IgD-negative memory B cell (primary cell): ENCODE results near the gene PTGIS. TPM values are rescaled to one million over a fixed set of nuclear protein-coding genes. Genes with fewer than 3 reads are reported as not detected.

ENCODE experiments used
- H3K27ac Mint-ChIP-seq, 3 donors: one replicate each; pipeline ENCODE4 v1.8.0; 2020 to 2022; ENCODE audit warnings: mild to moderate bottlenecking in 3 of 3, mixed read lengths in 3 of 3, moderate library complexity in 1 of 3
- H3K27me3 Mint-ChIP-seq: one replicate; pipeline ENCODE4 v1.8.0; 2021; ENCODE audit warnings: mixed read lengths
- H3K36me3 Mint-ChIP-seq: one replicate; pipeline ENCODE4 v1.8.0; 2020; ENCODE audit warnings: mild to moderate bottlenecking, mixed read lengths
- H3K4me1 Mint-ChIP-seq, 3 donors: one replicate each; pipeline ENCODE4 v1.8.0; 2020 to 2022; ENCODE audit warnings: mixed read lengths in 3 of 3, mild to moderate bottlenecking in 1 of 3
- H3K4me3 Mint-ChIP-seq, 4 donors: one replicate each; pipeline ENCODE4 v1.8.0; 2020 to 2022; ENCODE audit warnings: mild to moderate bottlenecking in 4 of 4, mixed read lengths in 4 of 4, moderate library complexity in 3 of 4
- H3K9me3 Mint-ChIP-seq, 3 donors: one replicate each; pipeline ENCODE4 v1.8.0; 2020 to 2021; ENCODE audit warnings: mixed read lengths in 3 of 3, mild to moderate bottlenecking in 1 of 3
- polyA plus RNA-seq: library from polyadenylated mRNA; unstranded; fragments of 300-500 nt; fragmentation: Illumina TruSeq; gene quantifications from one replicate; pipeline ENCODE4 v1.2.3, GENCODE V29; 2021

Gene PTGIS
- polyA plus RNA-seq, 1 donor from 2014 or later: not detected

DNA sequence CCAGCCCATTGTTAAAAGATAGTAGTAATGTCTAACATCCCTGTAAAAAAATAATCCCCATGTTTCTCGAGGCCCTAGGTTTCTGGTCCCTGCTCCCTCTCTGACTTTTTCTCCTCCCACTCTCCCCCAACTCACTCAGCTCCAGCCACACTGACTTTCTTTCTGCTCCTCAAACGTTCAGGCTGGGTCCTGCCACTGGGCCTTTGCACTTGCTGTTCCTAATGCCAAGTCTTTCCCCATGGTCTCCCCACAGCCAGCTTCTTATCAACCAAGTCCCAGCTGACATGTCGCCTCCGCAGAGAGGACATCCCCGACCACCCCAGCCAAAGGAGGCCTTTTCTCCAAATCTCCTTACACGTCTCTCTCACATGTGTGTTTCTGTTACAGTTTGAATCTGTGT lies 21.8 kb upstream of the PTGIS start:
- H3K9me3 Mint-ChIP-seq: peaks cover 0 to 9% (median 9%) of the 10 kb centered on the region in 3 donors
- peaks cover 16% of the 10 kb centered on the region for H3K27me3 Mint-ChIP-seq
- H3K4me3 Mint-ChIP-seq: peak overlapping the region in 1 of 4 donors; percentile 79
- peaks cover 0 to 6% (median 5%) of the 10 kb centered on the region in 3 donors for H3K4me1 Mint-ChIP-seq
- H3K36me3 Mint-ChIP-seq: peaks cover 3% of the 10 kb centered on the region
- H3K27ac Mint-ChIP-seq: no peak overlapping the region

DNA sequence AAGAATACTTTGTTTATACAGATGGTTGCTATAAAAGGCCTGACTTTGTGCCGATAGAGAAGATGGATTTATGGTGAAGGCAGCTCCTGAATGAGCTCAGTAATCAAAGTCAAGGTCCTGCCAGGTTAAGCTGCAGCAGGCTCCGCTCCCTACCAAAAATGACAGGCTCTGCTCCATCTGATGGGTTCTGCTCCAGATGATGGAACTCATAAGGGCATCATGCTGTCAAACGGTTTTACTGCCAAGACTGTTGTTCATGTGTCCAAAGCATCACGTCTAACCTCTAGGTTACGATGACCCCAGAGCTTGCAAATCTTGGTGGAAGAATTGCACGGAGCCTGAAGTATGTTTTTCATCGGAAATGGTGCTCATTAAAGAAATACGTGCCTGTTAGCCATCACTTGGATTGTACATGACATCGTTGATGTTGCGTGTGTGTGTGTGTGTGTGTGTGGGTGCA lies 19.2 kb upstream of the PTGIS start:
- H3K27ac Mint-ChIP-seq: no peak overlapping the region
- peaks cover 0 to 6% (median 5%) of the 10 kb centered on the region in 3 donors for H3K4me1 Mint-ChIP-seq
- peaks cover 5% of the 10 kb centered on the region for H3K36me3 Mint-ChIP-seq
- H3K9me3 Mint-ChIP-seq: peaks cover 2 to 16% (median 14%) of the 10 kb centered on the region in 3 donors
- H3K4me3 Mint-ChIP-seq: no peak overlapping the region
- peaks cover 10% of the 10 kb centered on the region for H3K27me3 Mint-ChIP-seq

DNA sequence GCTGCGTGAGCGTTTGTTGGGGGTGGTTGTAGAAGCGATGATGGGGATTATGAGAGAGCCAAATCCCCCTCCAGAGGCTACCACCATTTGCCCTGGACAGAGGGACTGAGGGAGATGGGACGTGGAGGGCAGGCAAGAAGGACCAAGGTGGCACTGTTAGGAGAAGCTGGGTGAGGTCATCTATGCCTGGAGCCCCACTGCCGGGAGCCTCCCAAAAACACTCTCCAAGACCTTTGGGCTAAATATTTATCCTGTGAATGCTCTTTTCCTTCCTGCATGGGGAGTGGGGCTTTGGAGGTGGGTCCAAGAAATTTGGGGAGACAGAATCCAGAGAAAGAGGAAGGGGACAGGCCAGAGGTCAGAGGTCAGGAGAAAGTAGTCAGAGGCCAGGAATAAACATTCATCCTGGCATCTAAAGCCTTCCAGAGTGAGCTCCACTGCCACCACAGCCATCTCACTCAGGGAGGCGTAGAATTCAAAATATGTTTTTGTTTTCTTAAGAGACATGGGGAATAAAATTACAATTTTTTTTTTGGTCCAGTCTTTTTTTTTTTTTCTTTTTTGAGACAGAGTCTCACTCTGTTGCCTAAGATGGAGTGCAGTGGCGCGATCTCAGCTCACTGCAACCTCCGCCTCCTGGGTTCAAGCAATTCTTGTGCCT lies 17.8 kb upstream of the PTGIS start:
- H3K27ac Mint-ChIP-seq: no peak overlapping the region
- H3K27me3 Mint-ChIP-seq: peaks cover 12% of the 10 kb centered on the region
- H3K9me3 Mint-ChIP-seq: peaks cover 2 to 16% (median 16%) of the 10 kb centered on the region in 3 donors
- no peak overlapping the region for H3K4me3 Mint-ChIP-seq
- H3K4me1 Mint-ChIP-seq: peaks cover 0 to 6% (median 5%) of the 10 kb centered on the region in 3 donors
- peaks cover 5% of the 10 kb centered on the region for H3K36me3 Mint-ChIP-seq

DNA sequence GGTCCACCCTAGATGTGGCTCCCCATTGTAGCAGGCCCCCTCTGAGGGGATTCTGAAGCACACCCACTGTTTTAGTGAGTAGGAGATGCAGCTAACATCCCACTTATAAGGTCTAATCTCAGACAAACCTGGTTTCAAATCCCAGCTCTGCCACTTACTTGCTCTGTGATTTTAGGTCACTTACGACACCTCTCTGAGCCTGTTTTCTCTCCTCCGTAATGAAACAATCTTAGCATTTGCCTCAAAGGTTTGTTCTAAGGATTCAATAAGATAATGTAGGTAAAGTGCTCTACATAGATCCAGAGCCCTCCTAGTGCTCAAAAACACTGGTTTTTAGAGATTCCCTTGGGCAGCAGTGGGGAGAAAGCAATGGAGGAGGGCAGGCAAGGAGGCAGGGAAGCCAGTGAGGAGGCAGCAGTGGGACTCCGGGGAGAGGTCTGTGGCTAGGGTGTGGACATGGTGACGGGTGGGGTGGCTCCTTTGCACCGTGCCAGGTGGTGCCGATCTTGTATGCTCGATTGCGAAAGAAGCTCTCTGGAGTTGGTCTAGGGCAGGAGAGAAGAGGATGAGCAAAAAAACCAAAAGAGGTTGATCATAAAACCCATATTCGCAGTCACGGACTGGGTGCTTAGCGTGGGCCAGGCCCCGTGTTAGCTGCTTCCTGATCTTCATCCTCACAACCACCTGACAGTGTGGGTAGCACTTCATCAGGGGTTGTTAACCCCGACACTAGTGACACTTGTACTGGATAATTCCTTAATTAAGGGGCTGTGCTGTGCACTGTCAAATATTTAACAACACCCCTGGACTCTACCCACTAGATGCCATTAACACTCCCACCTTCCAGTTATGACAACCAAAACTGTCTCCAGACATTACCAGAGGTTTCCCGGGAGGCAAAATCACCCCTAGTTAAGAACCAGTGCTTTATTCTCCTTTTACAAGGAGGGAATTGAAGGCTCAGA lies 16.8 kb upstream of the PTGIS start:
- peak overlapping the region in 1 of 3 donors; percentile 64 for H3K27ac Mint-ChIP-seq
- peaks cover 12% of the 10 kb centered on the region for H3K27me3 Mint-ChIP-seq
- H3K9me3 Mint-ChIP-seq: peaks cover 2 to 9% (median 7%) of the 10 kb centered on the region in 3 donors
- peaks cover 3% of the 10 kb centered on the region for H3K36me3 Mint-ChIP-seq
- no peaks in the 10 kb centered on the region for H3K4me1 Mint-ChIP-seq
- peak overlapping the region in 1 of 4 donors; percentile 39 for H3K4me3 Mint-ChIP-seq

DNA sequence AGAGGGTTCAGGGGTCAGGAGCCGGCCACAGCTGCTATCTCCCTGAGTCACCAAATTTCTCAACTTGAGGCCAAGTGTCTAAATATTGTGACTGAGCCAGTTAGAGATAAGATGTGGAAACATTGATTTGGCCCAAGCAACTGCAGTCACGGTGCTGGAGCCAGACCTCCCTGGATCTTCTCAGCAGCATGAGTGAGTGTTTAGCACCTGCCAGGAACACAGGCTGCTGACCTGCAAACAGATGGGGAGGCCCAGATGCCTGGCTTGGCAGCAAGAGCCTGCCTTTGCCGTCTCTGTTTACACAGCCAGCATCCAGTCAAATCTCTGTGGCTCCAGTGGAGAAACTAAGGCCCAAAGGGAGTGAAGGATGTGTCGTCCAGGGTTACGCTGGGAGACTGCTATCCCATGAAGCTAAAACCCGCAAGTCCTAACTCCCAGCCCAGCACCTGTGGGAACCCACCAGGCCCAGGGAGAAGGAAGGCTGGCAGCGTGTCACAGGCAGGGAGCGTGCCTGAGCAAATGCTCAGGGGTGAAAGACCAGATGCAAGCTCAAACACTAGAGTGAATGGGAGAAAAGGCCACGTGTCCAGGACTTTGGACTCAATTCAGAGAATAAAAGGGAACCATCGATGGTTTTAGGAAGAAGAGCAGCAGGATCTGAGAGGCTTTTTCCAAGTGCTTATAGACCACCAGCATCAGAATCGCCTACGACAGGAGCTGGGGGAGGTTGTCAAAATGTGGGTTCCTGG lies 15.9 kb upstream of the PTGIS start:
- Mint-ChIP-seq H3K9me3 (peaks cover 2 to 9% (median 7%) of the 10 kb centered on the region in 3 donors), H3K4me1 (no peaks in the 10 kb centered on the region), H3K27me3 (peaks cover 11% of the 10 kb centered on the region), H3K36me3 (peaks cover 3% of the 10 kb centered on the region), H3K27ac (peak overlapping the region in 1 of 3 donors; percentile 39), H3K4me3 (no peak overlapping the region)

DNA sequence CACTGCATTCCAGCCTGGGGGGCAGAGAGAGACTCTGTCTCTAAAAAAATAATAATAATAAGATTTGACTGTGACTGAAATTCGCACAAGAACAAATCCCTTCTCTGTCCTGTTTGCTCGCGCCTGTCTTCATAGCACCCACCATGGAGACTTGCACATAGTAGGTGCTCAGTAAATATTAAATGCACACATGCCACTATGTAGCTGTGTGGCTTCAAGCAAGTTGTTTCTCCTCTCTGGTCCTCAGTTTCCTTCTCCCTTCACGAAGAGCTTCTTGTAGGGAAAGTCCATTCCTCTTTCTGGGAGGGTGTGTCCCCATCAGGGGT lies 15.4 kb upstream of the PTGIS start:
- H3K4me3 Mint-ChIP-seq: no peak overlapping the region
- no peak overlapping the region for H3K27ac Mint-ChIP-seq
- peaks cover 0 to 2% (median 0%) of the 10 kb centered on the region in 3 donors for H3K4me1 Mint-ChIP-seq
- peaks cover 3% of the 10 kb centered on the region for H3K36me3 Mint-ChIP-seq
- peaks cover 8% of the 10 kb centered on the region for H3K27me3 Mint-ChIP-seq
- peaks cover 2 to 9% (median 7%) of the 10 kb centered on the region in 3 donors for H3K9me3 Mint-ChIP-seq

DNA sequence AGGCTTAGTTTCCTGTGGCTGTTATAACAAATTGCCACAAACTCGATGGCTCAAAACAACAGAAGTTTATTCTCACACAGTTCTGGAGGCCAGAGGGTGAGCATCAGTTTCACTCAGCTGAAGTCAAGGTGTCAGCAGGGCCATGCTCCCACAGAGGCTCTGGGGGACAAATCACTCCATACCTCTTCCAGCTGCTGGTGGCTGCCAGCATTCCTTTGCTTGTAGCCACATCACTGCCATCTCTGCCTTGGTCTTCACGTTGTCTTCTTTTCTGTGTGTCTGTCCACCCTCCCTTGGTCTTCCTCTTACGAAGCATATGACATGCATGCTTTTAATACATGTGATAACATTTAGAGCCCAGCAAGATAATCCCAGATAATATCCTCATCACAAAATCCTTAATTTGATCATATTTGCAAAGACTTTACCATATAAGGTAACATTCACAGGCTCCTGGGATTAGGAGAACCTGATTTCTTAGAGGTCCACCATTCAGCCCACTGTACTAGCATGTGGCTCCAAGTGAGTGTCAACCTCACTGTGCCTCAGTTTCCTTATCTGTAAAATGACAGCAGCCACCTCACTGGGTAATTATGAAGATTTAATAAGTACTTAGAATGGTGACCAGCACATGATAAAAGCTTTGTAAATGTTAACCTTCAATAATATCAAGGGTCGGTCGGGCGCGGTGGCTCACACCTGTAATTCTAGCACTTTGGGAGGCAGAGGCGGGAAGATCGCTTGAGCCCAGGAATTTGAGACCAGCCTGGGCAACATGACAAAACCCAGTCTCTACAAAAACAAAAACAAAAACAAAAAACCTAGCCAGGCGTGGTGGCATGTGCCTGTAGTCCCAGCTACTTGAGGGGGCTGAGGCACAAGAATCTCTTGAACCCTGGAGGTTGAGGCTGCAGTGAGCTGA lies 14.7 kb upstream of the PTGIS start:
- Mint-ChIP-seq H3K27ac (no peak overlapping the region), H3K27me3 (peaks cover 6% of the 10 kb centered on the region), H3K4me1 (peaks cover 0 to 2% (median 0%) of the 10 kb centered on the region in 3 donors), H3K9me3 (peaks cover 2 to 9% (median 7%) of the 10 kb centered on the region in 3 donors), H3K36me3 (peaks cover 3% of the 10 kb centered on the region), H3K4me3 (no peak overlapping the region)

DNA sequence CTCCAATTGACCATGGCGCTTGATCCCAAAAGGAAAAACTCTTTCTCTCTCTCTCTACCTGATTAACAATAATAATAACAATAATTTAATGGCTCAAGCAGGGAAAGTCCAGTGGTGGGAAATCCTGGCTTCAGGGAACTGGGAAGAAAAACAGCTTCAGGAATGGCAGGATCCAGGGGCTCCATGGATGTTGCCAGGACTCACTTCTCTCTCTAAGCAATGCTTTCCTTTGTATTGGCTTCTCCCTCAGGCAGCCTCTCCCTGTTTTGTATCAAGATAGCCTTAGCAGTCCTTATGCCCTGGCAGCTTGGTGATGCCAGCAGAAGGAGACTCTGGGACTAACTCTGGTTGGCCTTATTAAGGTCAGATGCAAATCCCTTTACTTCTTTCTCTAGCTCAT lies 13.5 kb upstream of the PTGIS start:
- Mint-ChIP-seq H3K27me3 (peaks cover 7% of the 10 kb centered on the region), H3K4me1 (peaks cover 0 to 5% (median 0%) of the 10 kb centered on the region in 3 donors), H3K27ac (peak overlapping the region in 1 of 3 donors; percentile 26)

DNA sequence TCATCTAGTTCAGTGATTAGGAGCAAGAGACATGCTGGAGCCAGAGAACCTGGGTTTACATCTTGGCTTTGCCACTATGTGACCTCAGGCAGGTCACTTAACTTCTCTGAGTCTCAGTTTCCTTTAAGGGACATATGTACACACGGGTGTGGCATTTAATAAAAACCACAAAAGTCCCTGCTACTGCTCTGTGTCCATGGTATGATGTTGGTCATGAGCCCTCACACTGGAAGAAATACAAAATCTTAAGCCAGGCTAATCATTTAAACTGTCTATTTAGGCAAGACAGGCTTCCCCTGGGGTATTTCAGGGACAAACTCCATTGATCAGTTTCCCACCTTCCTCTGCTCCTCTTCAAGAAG lies 12.9 kb upstream of the PTGIS start:
- H3K4me1 Mint-ChIP-seq: peaks cover 0 to 5% (median 0%) of the 10 kb centered on the region in 3 donors
- H3K36me3 Mint-ChIP-seq: peaks cover 3% of the 10 kb centered on the region
- H3K27me3 Mint-ChIP-seq: peaks cover 7% of the 10 kb centered on the region
- H3K27ac Mint-ChIP-seq: no peak overlapping the region
- H3K9me3 Mint-ChIP-seq: peaks cover 2 to 18% (median 15%) of the 10 kb centered on the region in 3 donors
- peak overlapping the region in 1 of 4 donors; percentile 17 for H3K4me3 Mint-ChIP-seq

More for the DNA sequence above, 13.5 kb upstream of the PTGIS start:
- H3K4me3 Mint-ChIP-seq: no peak overlapping the region
- peaks cover 3% of the 10 kb centered on the region for H3K36me3 Mint-ChIP-seq
- H3K9me3 Mint-ChIP-seq: peaks cover 2 to 14% (median 9%) of the 10 kb centered on the region in 3 donors

DNA sequence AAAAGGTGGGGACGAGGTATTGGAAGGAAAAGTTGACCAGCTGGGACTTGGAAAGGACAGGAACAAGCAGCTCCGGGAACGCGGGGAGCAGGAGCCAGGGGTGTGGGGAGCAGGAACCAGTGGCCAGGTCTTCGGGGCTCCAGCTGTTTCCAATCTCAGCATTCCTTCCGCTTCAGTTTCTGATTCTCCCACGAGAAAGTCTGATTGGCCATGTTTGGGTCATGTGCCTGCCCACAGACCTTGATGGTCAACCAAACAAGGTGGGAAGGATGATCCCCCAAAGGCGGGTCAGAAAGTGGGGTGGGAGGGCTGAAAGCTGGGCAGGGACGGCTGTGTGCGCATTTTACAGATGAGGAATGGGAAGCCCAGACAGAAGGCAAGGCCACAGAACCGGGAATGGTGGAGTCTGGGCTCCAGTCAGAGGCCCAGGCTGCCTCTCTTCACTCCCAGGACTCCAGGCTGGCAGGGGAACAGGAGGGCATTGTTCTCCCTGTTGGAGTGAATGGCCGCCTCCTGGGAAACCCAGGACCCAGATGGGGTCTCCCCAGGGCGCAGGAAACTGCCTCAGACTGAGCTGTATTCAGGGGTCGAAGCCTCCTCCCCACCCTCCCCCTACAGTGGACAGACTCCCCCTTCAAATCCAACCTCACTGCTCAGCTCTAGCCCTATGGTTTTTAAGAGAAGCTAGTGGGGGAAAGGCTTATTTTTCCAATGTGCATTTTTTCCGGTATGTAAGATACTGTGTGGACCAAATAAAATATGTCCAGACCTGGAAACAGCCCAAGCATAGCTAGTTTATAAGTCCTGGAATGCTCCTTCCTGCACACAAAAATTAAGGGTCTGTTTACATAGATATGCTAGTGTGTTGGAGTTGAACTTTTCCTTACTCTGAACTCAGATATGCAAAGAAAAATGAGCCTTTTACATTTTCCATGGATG lies 12.2 kb upstream of the PTGIS start:
- Mint-ChIP-seq H3K4me3 (peak overlapping the region in 1 of 4 donors; percentile 17), H3K36me3 (peaks cover 3% of the 10 kb centered on the region), H3K4me1 (peaks cover 0 to 5% (median 0%) of the 10 kb centered on the region in 3 donors), H3K27me3 (peaks cover 5% of the 10 kb centered on the region), H3K9me3 (peaks cover 2 to 18% (median 15%) of the 10 kb centered on the region in 3 donors), H3K27ac (no peak overlapping the region)

DNA sequence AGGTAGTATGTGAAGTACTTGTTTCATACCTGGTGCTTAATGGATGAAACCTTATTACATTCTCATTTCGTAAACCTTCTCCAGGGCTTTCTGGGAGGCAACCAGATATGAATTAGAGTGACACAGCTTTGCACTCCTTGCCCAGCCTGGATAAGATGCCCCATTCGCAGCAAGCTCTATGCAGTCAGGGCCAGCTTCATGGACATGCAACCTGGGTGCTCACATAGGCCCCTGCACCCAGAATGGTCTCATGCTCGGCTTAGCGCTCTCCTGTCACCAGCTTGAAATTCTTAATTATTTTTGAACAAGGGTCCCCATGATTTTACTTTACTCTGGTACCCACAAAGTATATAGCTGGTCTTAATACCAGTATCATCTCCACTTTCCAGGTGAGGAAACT lies 11.3 kb upstream of the PTGIS start:
- Mint-ChIP-seq H3K4me3 (peak overlapping the region in 1 of 4 donors; percentile 3), H3K36me3 (peaks cover under 1% of the 10 kb centered on the region), H3K27ac (no peak overlapping the region), H3K27me3 (peaks cover 5% of the 10 kb centered on the region), H3K4me1 (peaks cover 0 to 5% (median 0%) of the 10 kb centered on the region in 3 donors), H3K9me3 (peaks cover 2 to 18% (median 15%) of the 10 kb centered on the region in 3 donors)

DNA sequence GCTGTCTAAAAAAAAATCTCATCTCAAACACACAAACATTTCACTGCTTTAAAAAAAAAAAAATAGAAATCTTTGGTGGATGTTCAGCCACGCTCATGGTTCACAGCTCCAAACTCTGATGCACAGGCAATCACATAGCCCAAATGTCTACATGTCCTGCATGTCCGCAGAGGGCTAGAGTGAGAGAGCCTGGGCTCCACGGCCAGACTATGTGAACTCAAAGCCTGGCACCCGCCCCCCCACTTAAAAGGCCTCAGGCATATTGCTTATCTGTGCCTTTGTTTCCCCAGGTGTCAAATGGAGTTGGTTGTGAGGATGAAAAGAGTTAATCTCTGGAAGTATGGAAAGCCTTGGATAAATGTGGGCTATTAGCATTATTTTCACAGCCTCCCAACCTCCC lies 10.5 kb upstream of the PTGIS start:
- H3K9me3 Mint-ChIP-seq: peaks cover 2 to 17% (median 14%) of the 10 kb centered on the region in 3 donors
- peaks cover 2% of the 10 kb centered on the region for H3K36me3 Mint-ChIP-seq
- peaks cover 0 to 5% (median 0%) of the 10 kb centered on the region in 3 donors for H3K4me1 Mint-ChIP-seq
- peaks cover 5% of the 10 kb centered on the region for H3K27me3 Mint-ChIP-seq
- no peak overlapping the region for H3K4me3 Mint-ChIP-seq
- H3K27ac Mint-ChIP-seq: no peak overlapping the region

DNA sequence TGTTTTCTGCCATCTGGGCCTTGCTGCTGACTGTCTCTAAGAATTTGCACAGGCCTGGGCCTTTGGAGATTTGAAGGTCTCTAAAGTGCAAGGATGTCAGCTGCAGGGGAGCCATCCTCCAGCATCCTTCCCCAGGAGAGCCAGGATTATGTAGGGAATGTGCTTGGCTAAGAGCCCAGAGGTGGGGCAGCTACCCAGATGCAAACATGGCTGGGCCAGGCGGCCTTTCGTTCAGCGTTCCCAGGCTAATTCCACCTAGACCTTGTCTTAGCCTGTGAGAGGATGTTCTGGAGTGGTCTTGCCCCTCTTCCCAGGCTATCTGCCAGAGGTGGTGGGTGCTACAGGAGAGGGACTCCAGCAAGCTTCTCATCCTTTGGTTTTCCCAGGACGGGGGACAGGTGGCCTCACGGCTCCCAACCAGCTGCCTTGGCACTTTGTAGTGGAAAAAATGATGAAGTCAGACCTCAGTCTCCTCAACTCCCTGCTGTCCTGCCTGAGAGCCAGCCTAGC lies 7.7 kb upstream of the PTGIS start:
- Mint-ChIP-seq H3K4me1 (peaks cover 0 to 7% (median 1%) of the 10 kb centered on the region in 3 donors), H3K4me3 (no peak overlapping the region), H3K27me3 (peaks cover 10% of the 10 kb centered on the region), H3K27ac (no peak overlapping the region), H3K36me3 (peaks cover 5% of the 10 kb centered on the region), H3K9me3 (peaks cover 0 to 9% (median 8%) of the 10 kb centered on the region in 3 donors)
